Muscle of arm (tissue), 12 donors: ENCODE measurements around the gene CPA1. TPM values are rescaled to one million over a fixed set of nuclear protein-coding genes. Genes with fewer than 3 reads are reported as not detected.

Experiments
- DNase-seq: peaks from one replicate; pipeline ENCODE4 v3.0.0-alpha.2; 2013
- polyA plus RNA-seq, 12 donors: library from polyadenylated mRNA; unstranded; fragments of 120-200 nt; gene quantifications; one replicate each; pipeline ENCODE4 v1.2.1, GENCODE V29; 2013; ENCODE audit not compliant: insufficient read length in 12 of 12

Gene CPA1
- polyA plus RNA-seq, 12 donors, result 1.9 to 6.6 (median 4.4) TPM; not detected in 2

GRCh38 chr7:130353196-130353595 is 27.1 kb upstream of the CPA1 start:
- DNase-seq, result no peak

DNA sequence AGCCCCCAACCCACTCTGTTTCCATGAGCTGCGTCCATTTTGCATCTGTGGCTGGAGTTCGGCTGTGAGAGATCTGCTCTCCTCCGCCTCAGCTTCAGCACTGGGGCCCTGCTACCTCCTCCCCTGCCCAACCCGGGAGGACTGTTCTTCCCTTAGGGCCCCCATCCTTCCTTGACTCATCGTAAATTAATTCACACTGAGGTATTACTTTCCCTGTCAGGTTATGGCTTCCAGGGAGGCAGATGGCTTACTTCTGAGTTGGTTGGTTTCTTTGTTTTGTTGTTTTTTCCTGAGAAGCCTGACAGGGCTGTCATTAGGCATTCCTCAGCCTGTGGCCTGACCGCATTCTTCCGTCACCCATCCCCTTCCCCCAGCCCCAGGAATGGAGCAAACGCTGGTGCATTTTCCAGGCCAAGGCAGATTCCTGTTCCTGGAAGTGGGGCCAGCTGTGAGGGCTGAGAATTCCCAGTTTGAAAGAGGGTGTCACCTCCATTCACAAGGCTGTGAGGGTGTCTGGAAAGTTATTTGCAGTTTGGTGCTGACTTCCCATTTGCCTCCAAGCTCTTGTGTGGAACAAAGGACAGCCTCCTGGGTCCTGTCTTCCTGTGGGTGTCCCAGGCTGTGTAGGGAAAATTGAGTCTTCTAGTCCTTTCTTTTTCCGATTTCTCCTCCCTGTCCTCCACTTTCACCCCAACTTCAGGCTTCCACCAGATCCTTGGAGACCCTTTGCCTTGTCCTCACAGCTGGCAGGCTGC is 24.0 kb upstream of the CPA1 start:
- DNase-seq, result peak; percentile 90

DNA sequence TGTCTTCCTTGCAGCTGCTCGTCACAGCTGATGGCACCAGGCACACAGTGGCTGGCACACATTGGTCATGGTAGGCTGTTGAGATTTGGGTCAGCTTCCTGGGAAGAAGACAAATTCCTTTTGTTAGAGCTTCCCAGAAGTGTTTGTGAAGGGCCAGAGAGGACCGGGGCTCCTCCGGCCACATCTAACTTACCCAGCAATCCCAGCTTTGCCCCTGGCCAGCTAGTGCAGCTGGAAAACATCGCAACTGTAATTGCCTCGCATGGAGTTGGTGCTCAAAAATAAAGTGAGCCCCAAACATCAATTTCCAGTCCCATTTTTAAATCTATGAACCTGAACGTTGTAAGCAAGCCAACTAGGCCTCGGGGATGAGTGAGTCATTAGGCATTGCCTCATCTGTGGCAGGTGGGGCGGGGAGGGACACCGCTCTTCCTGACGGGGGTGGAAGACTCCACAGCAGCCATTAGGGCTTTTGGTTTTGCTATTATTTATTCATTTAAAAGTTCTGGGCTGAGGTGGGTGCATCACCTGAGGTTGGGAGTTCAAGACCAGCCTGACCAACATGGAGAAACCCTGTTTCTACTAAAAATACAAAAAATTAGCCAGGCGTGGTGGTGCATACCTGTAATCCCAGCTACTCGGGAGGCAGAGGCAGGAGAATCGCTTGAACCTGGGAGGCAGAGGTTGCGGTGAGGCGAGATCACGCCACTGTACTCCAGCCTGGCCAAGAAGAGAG is 23.2 kb upstream of the CPA1 start:
- no peak for DNase-seq

GRCh38 chr7:130358471-130358870 is 21.8 kb upstream of the CPA1 start:
- DNase-seq, result no peak

DNA sequence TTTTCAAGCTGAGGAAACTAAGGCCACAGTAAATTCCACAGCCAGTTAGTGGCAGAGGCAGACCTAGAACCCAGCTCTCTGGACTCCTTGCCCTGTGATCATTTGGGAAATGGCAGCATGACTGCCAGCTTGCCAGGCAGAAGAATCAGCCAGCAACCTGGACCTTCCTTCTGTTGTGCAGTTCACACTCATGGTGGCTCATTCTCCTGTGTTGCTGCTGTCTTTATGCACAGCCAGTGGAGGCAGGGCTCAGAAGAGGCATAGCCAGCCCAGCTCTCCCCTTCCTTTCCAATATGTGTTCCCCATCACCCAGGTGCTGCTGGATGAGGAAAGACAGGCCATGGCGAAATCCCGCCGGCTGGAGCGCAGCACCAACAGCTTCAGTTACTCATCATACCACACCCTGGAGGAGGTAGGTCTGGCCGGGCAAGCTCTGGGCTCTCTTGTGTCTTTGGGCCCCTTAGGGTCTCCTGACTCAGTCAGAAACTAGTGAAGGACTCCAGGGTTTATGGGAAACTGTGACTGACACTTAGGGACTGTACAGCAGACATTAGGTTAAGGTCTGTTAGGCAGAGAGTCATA is 20.9 kb upstream of the CPA1 start:
- DNase-seq, result no peak

DNA sequence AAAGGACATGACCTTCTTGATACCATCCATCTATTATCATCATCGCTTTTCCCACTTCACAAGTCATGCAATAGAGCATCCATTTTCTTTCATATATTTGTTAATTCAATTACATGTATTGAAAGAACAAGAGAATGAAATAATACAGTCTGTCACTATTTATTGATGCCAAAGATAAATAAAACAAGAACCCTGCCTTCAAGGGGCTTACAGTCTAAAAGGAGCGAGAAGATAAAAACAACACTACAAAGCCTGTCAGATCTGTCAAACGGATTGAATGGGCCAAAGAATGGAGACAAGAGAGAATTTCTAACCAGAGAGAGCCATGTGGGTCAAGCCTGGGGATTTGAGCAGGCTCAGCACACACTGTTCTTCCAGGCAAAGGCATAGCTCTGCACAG is 19.8 kb upstream of the CPA1 start:
- no peak for DNase-seq

DNA sequence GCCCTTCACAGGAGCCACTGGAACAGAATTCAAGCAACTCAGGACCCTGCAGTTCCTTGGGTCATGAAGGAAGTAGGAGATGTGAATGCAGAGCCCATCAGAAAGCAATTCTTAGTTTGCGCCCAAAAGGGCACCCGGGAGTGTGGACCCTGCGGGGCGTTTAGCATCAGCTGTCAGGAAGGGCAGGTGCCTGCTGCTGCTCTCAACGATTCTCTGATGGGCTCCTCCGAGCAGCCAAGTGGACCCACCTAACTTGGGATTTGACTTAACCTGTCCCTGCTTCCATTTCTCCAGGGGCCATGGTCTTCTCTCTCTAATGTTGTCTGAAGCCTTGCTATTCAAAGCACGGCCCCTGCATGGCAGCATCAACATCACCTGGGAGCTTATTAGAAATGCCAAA is 18.6 kb upstream of the CPA1 start:
- no peak for DNase-seq

DNA sequence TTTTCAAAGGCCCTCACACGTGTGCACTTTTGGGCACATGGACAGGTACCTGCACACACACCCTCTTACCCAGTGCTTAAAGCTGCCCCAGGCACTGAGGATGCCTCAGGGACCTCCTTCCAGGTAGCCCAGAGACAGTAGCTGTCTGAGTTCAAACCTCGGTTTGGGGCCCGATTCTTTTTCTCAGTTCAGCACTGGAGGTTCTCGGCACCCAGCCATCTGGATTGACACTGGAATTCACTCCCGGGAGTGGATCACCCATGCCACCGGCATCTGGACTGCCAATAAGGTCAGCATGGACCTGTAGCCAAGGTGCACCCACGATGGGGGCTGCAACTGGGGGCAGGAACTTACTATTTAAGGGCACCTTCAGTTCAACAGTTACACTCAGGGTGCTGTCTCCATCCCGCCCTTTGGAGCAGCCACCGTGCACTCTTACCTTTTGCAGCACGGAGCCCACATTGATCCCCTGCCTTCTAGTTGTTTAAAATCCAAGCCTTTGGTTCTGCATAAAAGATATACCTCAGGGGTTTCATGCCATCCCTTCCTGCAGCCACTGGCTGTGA is 18.0 kb upstream of the CPA1 start:
- DNase-seq, result no peak

GRCh38 chr7:130363026-130363847 is 17.1 kb upstream of the CPA1 start:
- no peak for DNase-seq

GRCh38 chr7:130364451-130364850 is 15.8 kb upstream of the CPA1 start:
- no peak for DNase-seq

DNA sequence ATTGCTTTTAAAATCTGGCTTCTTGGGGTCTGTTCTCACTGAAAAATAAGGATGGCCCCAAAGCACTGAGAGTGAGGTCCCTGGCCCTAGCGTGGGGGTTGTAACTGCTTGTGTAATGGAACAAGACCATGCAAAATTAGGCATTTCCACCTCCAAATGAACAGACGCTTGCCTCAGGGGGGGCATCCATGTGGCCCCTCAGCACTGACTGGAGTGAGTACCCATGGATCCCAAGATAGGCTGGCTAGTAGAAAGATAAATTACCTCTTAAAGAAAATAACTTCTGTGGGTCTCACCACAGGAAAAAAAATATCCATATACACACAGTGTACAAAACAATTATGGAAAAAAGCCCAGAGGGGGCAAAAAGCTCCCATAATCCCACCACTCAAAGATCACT is 15.2 kb upstream of the CPA1 start:
- no peak for DNase-seq

GRCh38 chr7:130365511-130366441 is 14.5 kb upstream of the CPA1 start:
- peak; percentile 87 for DNase-seq

- DNase-seq, result no peak
Measured at GRCh38 chr7:130366564-130366963, 13.7 kb upstream of the CPA1 start.

DNA sequence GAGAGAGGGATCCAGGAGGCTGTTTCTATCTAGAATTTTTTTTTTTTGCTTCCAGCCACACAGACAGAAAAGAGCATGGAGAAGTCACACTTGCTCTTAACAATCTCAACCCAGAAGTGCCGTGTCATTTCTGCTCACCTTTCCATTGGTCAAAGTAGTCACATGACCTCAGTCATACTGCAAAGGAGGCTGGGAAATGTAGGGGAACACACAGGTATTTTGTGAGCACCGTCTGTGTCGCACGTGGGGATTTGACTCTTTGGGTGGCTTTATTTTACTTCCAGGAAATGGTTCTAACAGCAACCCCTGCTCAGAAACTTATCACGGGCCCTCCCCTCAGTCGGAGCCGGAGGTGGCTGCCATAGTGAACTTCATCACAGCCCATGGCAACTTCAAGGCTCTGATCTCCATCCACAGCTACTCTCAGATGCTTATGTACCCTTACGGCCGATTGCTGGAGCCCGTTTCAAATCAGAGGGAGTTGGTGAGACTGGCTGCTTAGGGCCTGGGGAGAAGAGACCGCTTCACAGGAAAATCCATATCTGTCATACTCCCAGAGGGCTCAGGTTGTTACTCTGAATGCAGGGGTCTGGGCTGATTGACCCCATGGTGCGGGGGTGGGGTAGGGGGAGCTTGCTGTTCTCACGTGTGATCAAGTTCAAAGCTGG is 13.1 kb upstream of the CPA1 start:
- DNase-seq, result no peak

DNA sequence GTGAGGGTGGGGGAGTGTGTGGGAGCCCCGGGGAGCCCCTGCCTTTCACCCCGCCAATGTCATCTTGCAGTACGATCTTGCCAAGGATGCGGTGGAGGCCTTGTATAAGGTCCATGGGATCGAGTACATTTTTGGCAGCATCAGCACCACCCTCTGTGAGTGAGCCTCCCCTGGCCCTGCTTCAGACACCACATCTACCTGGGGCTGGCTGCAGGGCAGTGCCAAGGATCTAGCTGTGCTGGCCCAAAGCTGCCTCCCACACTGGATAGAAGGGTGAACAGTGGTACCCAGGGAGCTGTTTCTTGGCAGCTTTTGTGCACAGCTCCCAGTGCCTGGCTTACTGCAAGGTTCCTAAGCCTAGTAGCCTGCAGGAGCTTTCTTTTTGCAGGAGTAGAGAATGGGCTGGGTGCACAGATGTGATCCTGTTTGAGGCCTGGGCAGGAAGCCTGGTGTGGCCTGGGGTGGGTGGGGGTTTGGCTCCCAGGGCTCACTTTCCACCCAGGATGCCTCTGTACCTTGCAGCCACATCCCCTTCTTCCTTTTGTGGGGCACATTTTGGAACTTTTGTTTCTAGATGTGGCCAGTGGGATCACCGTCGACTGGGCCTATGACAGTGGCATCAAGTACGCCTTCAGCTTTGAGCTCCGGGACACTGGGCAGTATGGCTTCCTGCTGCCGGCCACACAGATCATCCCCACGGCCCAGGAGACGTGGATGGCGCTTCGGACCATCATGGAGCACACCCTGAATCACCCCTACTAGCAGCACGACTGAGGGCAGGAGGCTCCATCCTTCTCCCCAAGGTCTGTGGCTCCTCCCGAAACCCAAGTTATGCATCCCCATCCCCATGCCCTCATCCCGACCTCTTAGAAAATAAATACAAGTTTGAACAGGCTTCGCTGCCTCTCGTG is 12.2 kb upstream of the CPA1 start:
- DNase-seq, result no peak

GRCh38 chr7:130369110-130369711 is 11.1 kb upstream of the CPA1 start:
- DNase-seq, result no peak

DNA sequence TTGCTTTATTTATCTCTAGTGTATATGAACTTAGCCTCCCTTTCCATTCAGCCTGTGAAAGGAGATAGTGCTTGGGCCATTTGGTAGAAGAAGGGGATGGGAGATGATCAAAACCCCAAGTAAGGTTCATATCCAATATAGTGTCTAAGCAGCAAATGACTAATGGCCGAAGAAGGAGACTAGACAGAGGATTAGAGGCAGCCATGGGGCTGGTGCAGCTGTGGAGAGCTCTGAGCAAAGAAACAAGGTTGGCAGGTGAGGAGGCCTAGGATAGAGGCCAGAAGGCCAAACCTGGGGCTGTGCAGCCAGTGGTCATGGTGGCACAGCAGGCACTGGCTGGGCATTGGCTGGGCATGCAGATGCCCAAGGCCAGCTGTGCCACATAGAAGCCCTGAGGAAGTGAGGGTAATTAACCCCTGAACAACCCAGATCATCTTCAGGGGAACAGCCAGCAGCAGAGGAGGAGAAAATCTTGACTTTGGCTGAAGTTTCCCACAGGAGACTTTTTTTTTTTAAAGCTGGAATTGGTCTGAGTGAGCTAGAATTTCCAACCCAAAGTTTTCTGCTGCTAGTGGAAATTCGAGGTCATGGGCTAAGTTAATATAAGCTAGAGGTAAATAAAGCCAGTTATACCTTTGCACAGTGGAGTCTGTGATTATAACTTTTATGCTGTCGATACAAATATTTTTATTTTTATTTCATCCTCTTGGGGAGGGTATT is 10.3 kb upstream of the CPA1 start:
- DNase-seq, result no peak

DNA sequence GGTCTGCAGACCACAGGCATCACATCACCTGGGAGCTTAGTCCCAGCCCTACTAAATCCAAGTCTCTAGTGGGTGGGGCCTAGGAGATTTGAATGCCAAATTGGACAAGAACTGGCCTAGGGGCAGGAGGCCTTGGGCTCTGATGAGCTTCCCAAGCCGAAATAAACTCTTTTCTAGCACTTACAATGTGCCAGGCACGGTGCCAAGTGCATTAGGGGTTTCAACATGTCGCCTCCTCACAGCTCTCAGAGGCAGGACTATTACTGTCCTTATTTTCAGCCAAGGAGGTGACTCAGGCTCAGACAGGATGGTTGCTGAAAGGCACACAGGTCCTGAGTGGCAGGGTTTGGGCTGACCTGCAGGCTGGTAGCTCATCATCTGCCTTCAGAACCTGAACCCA is 9.2 kb upstream of the CPA1 start:
- no peak for DNase-seq
